HEK293T (cell line): Measurements from ENCODE around the gene AOAH.
"Not testable (repeated sequence)": the region's sequence is repeated elsewhere in the genome, so short reads cannot be mapped to it uniquely, and the experiment has no call there.

Experiments
- CTCF ChIA-PET: fragments of 350-600 bp; formaldehyde crosslinking; extraction: SDS; loops from one replicate; lab custom pipeline; 2021; ENCODE audit warnings: antibody characterized with exemption, inconsistent platforms; lab: Yijun Ruan, JAX
- POLR2A ChIA-PET: fragments of 350-600 bp; formaldehyde crosslinking; extraction: SDS; loops from one replicate; lab custom pipeline; 2020; ENCODE audit warnings: antibody characterized with exemption, inconsistent platforms; lab: Yijun Ruan, JAX
- DNase-seq: peaks from one replicate; pipeline ENCODE4 v3.0.0; 2012; ENCODE audit warnings: mixed read lengths; ENCODE audit errors: extremely low spot score
- ARNT ChIP-seq: fragments of 450-650 bp; IDR thresholded peaks from 2 replicates; pipeline ENCODE4 v1.6.1; 2017; ENCODE audit warnings: mild to moderate bottlenecking
- BHLHE40 ChIP-seq: fragments of 450-650 bp; IDR thresholded peaks from 2 replicates; pipeline ENCODE4 v1.6.1; 2016; ENCODE audit warnings: mild to moderate bottlenecking, moderate library complexity, borderline replicate concordance
- CTBP1 ChIP-seq: fragments of 450-650 bp; IDR thresholded peaks from 2 replicates; pipeline ENCODE4 v1.6.1; 2016; ENCODE audit warnings: borderline replicate concordance
- ELF4 ChIP-seq: fragments of 450-650 bp; IDR thresholded peaks from 2 replicates; pipeline ENCODE4 v1.6.1; 2017; ENCODE audit warnings: antibody characterized with exemption
- FOXA1 ChIP-seq: fragments of 450-650 bp; IDR thresholded peaks from 2 replicates; pipeline ENCODE4 v1.6.1; 2016; ENCODE audit warnings: mild to moderate bottlenecking
- FOXK2 ChIP-seq: fragments of 450-650 bp; IDR thresholded peaks from 2 replicates; pipeline ENCODE4 v1.6.1; 2016; ENCODE audit warnings: mild to moderate bottlenecking
- FOXM1 ChIP-seq: fragments of 450-650 bp; IDR thresholded peaks from 2 replicates; pipeline ENCODE4 v1.6.1; 2017; ENCODE audit warnings: mild to moderate bottlenecking, borderline replicate concordance
- HDGF ChIP-seq: fragments of 450-650 bp; IDR thresholded peaks from 2 replicates; pipeline ENCODE4 v1.6.1; 2017; ENCODE audit warnings: antibody characterized with exemption, borderline replicate concordance
- L3MBTL2 ChIP-seq: fragments of 450-650 bp; conservative IDR thresholded peaks from 2 replicates; pipeline ENCODE4 v1.6.1; 2016; ENCODE audit warnings: mild to moderate bottlenecking
- LEF1 ChIP-seq: fragments of 450-650 bp; IDR thresholded peaks from 2 replicates; pipeline ENCODE4 v1.6.1; 2017; ENCODE audit warnings: mild to moderate bottlenecking, borderline replicate concordance
- NFRKB ChIP-seq: fragments of 450-650 bp; IDR thresholded peaks from 2 replicates; pipeline ENCODE4 v1.6.1; 2016; ENCODE audit warnings: mild to moderate bottlenecking, moderate library complexity
- SP1 ChIP-seq: fragments of 450-650 bp; IDR thresholded peaks from 2 replicates; pipeline ENCODE4 v1.6.1; 2017
- SUZ12 ChIP-seq: fragments of 450-650 bp; IDR thresholded peaks from 2 replicates; pipeline ENCODE4 v1.6.1; 2016; ENCODE audit warnings: mild to moderate bottlenecking
- TARDBP ChIP-seq: fragments of 450-650 bp; IDR thresholded peaks from 2 replicates; pipeline ENCODE4 v1.6.1; 2016
- ZNF384 ChIP-seq: fragments of 450-650 bp; IDR thresholded peaks from 2 replicates; pipeline ENCODE4 v1.6.1; 2016
- TF ChIP-seq, protein P1 (sequence below): fragments of 450-650 bp; IDR thresholded peaks from 2 replicates; pipeline ENCODE4 v1.6.1; 2016

Gene AOAH

DNA sequence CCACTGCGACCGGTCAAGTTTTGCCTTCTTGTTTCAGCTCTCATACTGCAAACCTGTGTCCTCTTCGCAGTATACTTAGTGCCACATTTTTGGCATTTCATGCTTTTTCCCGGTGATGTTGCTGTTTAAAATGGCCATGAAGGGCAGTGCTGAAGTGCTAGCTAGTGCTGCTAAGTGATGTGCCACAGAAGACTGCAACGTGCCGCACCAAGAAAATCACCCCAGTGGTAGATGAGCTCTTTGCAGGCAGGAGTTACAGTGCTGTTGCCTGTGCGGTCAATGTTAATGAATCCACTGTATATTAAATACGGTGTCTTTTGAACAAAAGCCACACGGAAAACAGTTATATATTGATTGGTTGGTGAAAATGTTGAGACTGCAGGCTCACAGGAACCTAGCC, 214.3 kb downstream of the AOAH start:
- ChIA-PET CTCF (interaction anchor here (1.2 kb wide), 1 partner anchor 10 kb away, joined by 3 read pairs; no protein-coding TSS in a partner anchor), POLR2A (no interaction called here)
- TF ChIP-seq ZNF384 (no peak), SUZ12 (no peak), L3MBTL2 (no peak), TARDBP (no peak), FOXM1 (no peak), SP1 (no peak), ARNT (no peak), ELF4 (no peak)
- DNase-seq, result no peak

DNA sequence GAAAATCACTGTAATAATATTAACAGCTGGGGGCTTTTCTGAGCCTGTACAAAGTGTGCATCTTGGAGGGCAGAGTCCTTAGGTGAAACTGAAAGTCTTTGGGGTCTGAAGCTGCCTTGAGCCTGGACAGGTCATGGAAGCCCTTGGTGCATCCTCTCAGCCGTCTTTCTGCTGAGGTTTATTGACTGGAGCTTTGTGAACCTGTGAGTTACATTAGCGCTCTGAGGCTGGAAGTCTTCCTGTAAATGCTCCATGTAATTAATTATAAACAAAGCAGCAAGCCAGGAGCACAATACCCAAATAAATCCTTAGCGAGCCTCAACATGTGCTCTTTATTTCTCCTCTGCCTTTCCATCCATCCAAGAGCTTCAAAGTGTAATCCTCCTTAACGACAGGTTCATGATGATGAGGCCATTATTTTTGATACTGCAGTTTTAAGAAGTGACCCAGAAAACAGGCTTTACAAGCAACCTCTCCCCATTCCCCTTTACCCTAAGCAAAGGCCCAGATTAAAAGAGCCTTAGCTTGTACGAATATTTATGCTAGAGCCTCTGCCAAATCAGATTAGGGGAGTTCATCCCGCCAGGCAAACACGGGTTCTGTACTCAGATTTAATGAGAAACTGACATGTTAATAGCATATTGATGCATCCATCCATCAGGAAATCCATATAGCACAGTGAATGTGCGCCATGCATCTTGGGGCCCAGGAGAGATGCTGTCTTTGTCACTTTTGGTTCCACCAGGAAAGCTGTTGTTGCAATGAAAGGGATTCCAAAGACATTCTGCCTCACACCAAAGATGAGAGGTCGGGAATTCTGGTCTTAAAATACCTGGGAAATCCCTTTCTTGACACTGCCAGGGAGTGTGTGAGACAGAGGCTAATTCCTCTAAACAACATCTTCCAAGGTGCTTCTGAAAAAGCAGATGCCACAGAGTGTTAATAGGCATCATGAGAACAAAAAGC, 216.5 kb downstream of the AOAH start:
- TF ChIP-seq ZNF384 (no peak), ELF4 (no peak), FOXK2 (no peak)
- TF ChIP-seq, protein P1, sequence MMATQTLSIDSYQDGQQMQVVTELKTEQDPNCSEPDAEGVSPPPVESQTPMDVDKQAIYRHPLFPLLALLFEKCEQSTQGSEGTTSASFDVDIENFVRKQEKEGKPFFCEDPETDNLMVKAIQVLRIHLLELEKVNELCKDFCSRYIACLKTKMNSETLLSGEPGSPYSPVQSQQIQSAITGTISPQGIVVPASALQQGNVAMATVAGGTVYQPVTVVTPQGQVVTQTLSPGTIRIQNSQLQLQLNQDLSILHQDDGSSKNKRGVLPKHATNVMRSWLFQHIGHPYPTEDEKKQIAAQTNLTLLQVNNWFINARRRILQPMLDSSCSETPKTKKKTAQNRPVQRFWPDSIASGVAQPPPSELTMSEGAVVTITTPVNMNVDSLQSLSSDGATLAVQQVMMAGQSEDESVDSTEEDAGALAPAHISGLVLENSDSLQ, result no peak
- ChIA-PET CTCF (interaction anchor here (0.6 kb wide), 1 partner anchor 411 kb away, joined by 3 read pairs; no protein-coding TSS in a partner anchor), POLR2A (no interaction called here)
- DNase-seq, result no peak

DNA sequence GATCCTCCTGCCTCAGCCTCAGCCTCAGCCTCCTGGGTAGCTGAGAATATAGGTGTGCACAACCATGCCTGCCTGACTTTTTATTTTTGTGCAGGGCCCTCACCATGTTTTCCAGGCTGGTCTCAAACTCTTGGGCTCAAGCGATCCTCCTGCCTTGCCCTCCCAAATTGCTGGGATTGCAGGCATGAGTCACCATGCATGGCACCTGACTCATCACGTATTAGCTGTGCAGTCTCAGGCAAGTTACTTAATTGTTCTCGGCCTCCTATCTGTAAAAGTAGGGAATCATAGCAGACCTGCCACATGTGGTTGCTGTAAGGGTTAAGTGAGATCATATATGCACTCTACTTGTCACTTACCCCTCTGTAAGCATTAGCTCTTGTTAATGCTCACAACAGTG, 217.5 kb downstream of the AOAH start:
- POLR2A ChIA-PET, result no interaction called here
- no peak for TF ChIP-seq FOXM1
- TF ChIP-seq FOXA1, result no peak
- TF ChIP-seq CTBP1, result no peak
- no peak for TF ChIP-seq SUZ12
- TF ChIP-seq, protein P1, result no peak
- DNase-seq, result no peak
- CTCF ChIA-PET, result no interaction called here

DNA sequence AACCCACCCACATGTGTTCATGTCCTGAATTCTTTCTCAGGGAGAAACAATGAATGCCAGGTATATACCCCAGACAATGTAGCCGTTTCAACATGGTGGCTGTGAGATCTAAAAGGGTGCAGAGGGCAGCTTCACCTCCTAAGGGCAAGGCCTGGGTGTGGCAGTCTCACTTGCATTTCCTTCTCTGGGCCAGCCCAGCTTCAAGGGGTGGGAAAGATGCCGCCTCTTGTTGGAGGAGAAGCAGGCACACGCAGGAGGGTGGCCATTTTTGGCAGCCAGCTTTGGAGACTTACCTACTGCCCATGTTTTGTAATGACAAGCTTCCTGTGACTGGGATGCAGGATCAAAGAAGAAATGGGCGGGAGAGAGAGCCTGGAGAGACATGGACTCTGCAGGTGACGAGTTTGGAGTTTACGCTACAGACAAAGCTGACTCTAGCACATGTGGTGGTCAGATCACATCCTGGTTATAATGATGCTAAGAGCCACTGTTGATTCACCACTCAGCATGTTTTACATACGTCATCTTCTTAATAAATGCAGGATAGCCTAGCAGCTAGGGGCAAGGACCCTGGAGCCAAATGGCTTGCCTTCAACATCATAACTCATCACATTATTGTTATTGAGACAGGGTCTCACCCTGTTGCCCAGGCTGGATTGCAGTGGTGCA, 218.0 kb downstream of the AOAH start:
- CTCF ChIA-PET, result no interaction called here
- TF ChIP-seq FOXK2, result no peak
- TF ChIP-seq CTBP1, result no peak
- no peak for TF ChIP-seq SUZ12
- no peak for TF ChIP-seq TARDBP
- TF ChIP-seq FOXM1, result no peak
- TF ChIP-seq ELF4, result no peak
- no peak for TF ChIP-seq NFRKB
- TF ChIP-seq HDGF, result no peak
- TF ChIP-seq ARNT, result no peak
- no peak for TF ChIP-seq L3MBTL2
- TF ChIP-seq FOXA1, result no peak
- no peak for TF ChIP-seq SP1
- TF ChIP-seq LEF1, result no peak
- TF ChIP-seq, protein P1, result no peak
- no peak for TF ChIP-seq ZNF384
- TF ChIP-seq BHLHE40, result no peak
- POLR2A ChIA-PET, result no interaction called here
- DNase-seq, result no peak

DNA sequence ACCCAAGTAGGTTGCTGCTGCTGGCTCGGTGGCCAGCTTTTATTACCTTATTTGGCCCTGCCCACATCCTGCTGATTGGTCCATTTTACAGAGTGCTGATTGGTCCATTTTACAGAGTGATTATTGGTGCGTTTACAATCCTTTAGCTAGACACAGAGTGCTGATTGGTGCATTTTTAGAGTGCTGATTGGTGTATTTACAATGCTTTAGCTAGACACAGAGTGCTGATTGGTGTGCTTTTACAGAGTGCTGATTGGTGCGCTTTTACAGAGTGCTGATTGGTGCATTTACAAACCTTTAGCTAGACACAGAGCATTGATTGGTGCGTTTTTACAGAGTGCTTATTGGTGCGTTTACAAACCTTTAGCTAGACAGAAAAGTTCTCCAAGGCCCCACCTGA, 219.7 kb downstream of the AOAH start:
- CTCF ChIA-PET, result interaction anchor here (0.6 to 1.2 kb wide), 2 partner anchors 290 to 697 kb away, joined by 3 read pairs; no protein-coding TSS in a partner anchor
- DNase-seq, POLR2A ChIA-PET: not testable (repeated sequence)

DNA sequence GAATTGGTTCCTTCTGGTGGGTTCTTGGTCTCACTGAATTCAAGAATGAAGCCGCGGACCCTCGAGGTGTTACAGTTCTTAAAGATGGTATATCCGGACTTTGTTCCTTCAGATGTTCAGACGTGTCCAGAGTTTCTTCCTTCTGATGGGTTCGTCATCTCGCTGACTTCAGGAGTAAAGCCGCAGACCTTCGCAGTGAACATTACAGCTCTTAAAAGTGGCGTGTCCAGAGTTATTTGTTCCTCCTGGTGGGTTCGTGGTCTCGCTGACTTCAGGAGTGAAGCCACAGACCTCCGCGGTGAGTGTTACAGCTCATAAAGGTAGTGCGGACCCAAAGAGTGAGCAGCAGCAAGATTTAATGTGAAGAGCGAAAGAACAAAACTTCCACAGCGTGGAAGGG, 220.1 kb downstream of the AOAH start:
- CTCF ChIA-PET, result interaction anchor here (0.6 to 1.2 kb wide), 2 partner anchors 289 to 697 kb away, joined by 3 read pairs; no protein-coding TSS in a partner anchor
- POLR2A ChIA-PET, result not testable (repeated sequence)

DNA sequence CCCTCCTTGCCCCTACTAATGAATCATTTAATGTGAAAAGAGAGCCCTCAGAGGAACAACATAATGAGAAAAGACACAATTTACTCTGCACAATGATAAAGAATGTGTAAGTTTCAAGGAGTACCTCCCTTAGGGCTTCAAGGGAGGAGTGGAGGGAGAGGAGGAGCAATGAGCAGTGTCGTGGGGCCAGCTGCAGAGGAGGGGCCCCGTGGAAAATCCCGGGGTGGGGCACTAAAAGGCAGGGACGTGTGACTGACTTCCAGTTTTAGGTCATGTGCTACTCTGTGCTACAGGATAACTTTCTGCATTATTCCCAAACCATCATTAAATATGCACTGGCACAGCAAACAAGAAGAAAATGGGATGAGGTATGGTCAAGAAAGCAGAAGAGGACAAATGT, 226.5 kb downstream of the AOAH start:
- ChIA-PET POLR2A (no interaction called here), CTCF (interaction anchor here (0.5 kb wide), 1 partner anchor 27 kb away, joined by 6 read pairs; no protein-coding TSS in a partner anchor)
- DNase-seq, result no peak
- TF ChIP-seq ELF4 (no peak), LEF1 (no peak), BHLHE40 (no peak), ARNT (no peak), CTBP1 (no peak), TARDBP (no peak), FOXK2 (no peak), SUZ12 (no peak), FOXA1 (no peak)

More for the DNA sequence above, 220.1 kb downstream of the AOAH start:
- DNase-seq, result not testable (repeated sequence)

DNA sequence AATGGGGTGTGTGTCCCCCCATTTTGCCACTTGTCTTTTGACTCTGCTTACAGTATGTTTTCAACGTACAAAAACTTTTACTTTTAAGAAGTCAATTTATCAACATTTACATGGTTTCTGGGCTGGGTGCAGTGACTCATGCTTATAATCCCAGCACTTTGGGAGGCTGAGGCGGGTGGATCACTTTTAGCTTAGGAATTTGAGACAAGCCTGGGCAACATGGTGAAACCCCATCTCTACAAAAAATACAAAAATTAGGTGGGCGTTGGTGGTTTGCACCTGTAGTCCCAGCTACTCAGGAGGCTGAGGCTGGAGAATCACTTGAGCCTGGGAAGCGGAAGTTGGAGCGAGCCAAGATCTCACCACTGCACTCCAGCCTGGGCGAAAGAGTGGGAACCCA, 227.1 kb downstream of the AOAH start:
- DNase-seq, POLR2A ChIA-PET, CTCF ChIA-PET: not testable (repeated sequence)
